ENCODE data around the gene DEPP1.

GRCh38 chr10:44994752-44995530, 16.3 kb upstream of the DEPP1 start:
- TF ChIP-seq SP5 (CRISPR knock-in tag; IDR thresholded peaks at IDR 0.05; ENCODE audit: borderline replicate concordance, low read depth) (no peak), ZBTB38 (CRISPR knock-in tag; IDR thresholded peaks at IDR 0.05) (no peak), SP2 (CRISPR knock-in tag; IDR thresholded peaks at IDR 0.05) (no peak), POLR2AphosphoS5 (IDR thresholded peaks at IDR 0.05; ENCODE audit: low read depth, low read length) (no peak), GATAD2A (CRISPR knock-in tag; IDR thresholded peaks at IDR 0.05) (no peak), STAT6 (CRISPR knock-in tag; IDR thresholded peaks at IDR 0.05; ENCODE audit: borderline replicate concordance) (no peak), SRSF1 (optimal IDR thresholded peaks at IDR 0.05; ENCODE audit: low read depth, low read length) (no peak), CTCF (CRISPR knock-in tag; IDR thresholded peaks at IDR 0.05) (no peak), PBX3 (CRISPR knock-in tag; IDR thresholded peaks at IDR 0.05; ENCODE audit: borderline replicate concordance) (no peak), MAX (IDR thresholded peaks at IDR 0.05) (no peak), FOXP4 (CRISPR knock-in tag; IDR thresholded peaks at IDR 0.05) (no peak), ZNF609 (CRISPR knock-in tag; IDR thresholded peaks at IDR 0.05; ENCODE audit: borderline replicate concordance) (no peak)
